GM18951 (cell line): Measurements from ENCODE around the gene LGALS7B.

ENCODE experiments used
- POLR2A ChIP-seq: IDR thresholded peaks from 4 replicates; pipeline ENCODE4 v1.6.1; 2011; ENCODE audit warnings: mild to moderate bottlenecking; ENCODE audit not compliant: insufficient read length, insufficient read depth; ENCODE audit errors: extremely low read depth
- in situ Hi-C: fragments of 300-500 bp; cut with MboI; formaldehyde crosslinking; loops from one replicate; pipeline ENCODE4 v1.12.0; 2022; ENCODE audit warnings: low sequenced_read_pairs, mixed read lengths, inconsistent platforms; ENCODE audit not compliant: unreplicated experiment

LGALS7B gene

GRCh38 chr19:38840583-38840968 lies 51.6 kb downstream of the LGALS7B start:
- in situ Hi-C loops = no loop called here
- TF ChIP-seq POLR2A = no peak
